ENCODE data around the gene RARA.

Gene RARA

GRCh38 chr17:40309031-40309948, at the start of gene RARA:
Gene RARA, plus strand, starts transcription at chr17:40309180. Its CDS starts 22,039 bp downstream, at chr17:40331219.
- DNase-seq, result no peak

GRCh38 chr17:40259505-40259904, 49.5 kb upstream of the RARA start:
- DNase-seq, result no peak

GRCh38 chr17:40260528-40260927, 48.5 kb upstream of the RARA start:
- no peak for DNase-seq

GRCh38 chr17:40264458-40265185, 44.4 kb upstream of the RARA start:
- DNase-seq, result no peak

GRCh38 chr17:40265337-40265736, 43.6 kb upstream of the RARA start:
- DNase-seq, result no peak

- DNase-seq, result no peak
These were observed 42.1 kb upstream of the RARA start for GRCh38 chr17:40266882-40267281.

GRCh38 chr17:40268141-40268712, 40.8 kb upstream of the RARA start:
- DNase-seq, result no peak

- no peak for DNase-seq
These were observed 30.6 kb upstream of the RARA start for GRCh38 chr17:40278414-40278813.

GRCh38 chr17:40279402-40279801, 29.6 kb upstream of the RARA start:
- DNase-seq, result no peak

GRCh38 chr17:40281663-40282062, 27.3 kb upstream of the RARA start:
- no peak for DNase-seq

- peak; percentile 82 for DNase-seq
These were observed 25.3 kb upstream of the RARA start for GRCh38 chr17:40283662-40284061.

GRCh38 chr17:40284085-40284713, 24.8 kb upstream of the RARA start:
- DNase-seq, result no peak

- no peak for DNase-seq
These were observed 22.5 kb upstream of the RARA start for GRCh38 chr17:40286473-40286872.

GRCh38 chr17:40287159-40287493, 21.9 kb upstream of the RARA start:
- DNase-seq, result no peak

- peak; percentile 100 for DNase-seq
These were observed 21.2 kb upstream of the RARA start, which contains the start of gene CDC6 for GRCh38 chr17:40287494-40288369. Gene CDC6, plus strand, starts transcription at chr17:40287879. Its CDS starts 1,542 bp downstream, at chr17:40289421.

- peak; percentile 56 for DNase-seq
These were observed 18.2 kb upstream of the RARA start for GRCh38 chr17:40290629-40291280.

- DNase-seq, result peak; percentile 41
These were observed 17.7 kb upstream of the RARA start for GRCh38 chr17:40291281-40291664.

- DNase-seq, result no peak
These were observed 15.6 kb upstream of the RARA start for GRCh38 chr17:40293363-40293762.

GRCh38 chr17:40295488-40296436, 13.2 kb upstream of the RARA start:
- no peak for DNase-seq

- no peak for DNase-seq
These were observed 11.5 kb upstream of the RARA start for GRCh38 chr17:40297511-40297910.

Measured in activated CD4-positive, alpha-beta T cell treated with anti-CD3 and anti-CD28 coated beads, Interleukin-2, Interleukin-6, amounts not matched to agents 100 ng/mL and 50 ng/mL, durations not matched to agents 16 hours and 8 hours (primary cell).